Sigmoid colon (tissue), 3 donors: ENCODE measurements around the gene GALK1.

Source experiments
- CTCF ChIP-seq, 4 experiments: fragments of 450-650 bp in 3 of 4; fragments of 200-600 bp in 1 of 4; IDR thresholded peaks; one replicate each; pipeline ENCODE4 v1.5.1; 2016 to 2019; ENCODE audit warnings: antibody characterized with exemption in 4 of 4, mild to moderate bottlenecking in 3 of 4, moderate library complexity in 2 of 4
- POLR2A ChIP-seq, 2 donors: fragments of 450-650 bp; IDR thresholded peaks; one replicate each; pipeline ENCODE4 v1.6.1; 2016; ENCODE audit warnings: antibody characterized with exemption in 2 of 2, mild to moderate bottlenecking in 2 of 2, moderate library complexity in 2 of 2

- TF ChIP-seq CTCF (IDR thresholded peaks at IDR 0.05) (no peak), POLR2A (IDR thresholded peaks at IDR 0.05) (no peak)
Observed at GRCh38 chr17:75763613-75764416, 1.2 kb downstream of the GALK1 start.
